HG03135 (cell line): ENCODE measurements around the gene TSPO.
A peak's percentile ranks its signal among the peaks of the same experiment; 100 is the strongest.
"Not testable (repeated sequence)": the region's sequence is repeated elsewhere in the genome, so short reads cannot be mapped to it uniquely, and the experiment has no call there.

Experiments used
- ATAC-seq: cut with Tn5 transposase; IDR thresholded peaks from one replicate; pipeline ENCODE4 v1.9.1; 2021; ENCODE audit warnings: mild to moderate bottlenecking, moderate library complexity; ENCODE audit not compliant: unreplicated experiment

Gene TSPO

DNA sequence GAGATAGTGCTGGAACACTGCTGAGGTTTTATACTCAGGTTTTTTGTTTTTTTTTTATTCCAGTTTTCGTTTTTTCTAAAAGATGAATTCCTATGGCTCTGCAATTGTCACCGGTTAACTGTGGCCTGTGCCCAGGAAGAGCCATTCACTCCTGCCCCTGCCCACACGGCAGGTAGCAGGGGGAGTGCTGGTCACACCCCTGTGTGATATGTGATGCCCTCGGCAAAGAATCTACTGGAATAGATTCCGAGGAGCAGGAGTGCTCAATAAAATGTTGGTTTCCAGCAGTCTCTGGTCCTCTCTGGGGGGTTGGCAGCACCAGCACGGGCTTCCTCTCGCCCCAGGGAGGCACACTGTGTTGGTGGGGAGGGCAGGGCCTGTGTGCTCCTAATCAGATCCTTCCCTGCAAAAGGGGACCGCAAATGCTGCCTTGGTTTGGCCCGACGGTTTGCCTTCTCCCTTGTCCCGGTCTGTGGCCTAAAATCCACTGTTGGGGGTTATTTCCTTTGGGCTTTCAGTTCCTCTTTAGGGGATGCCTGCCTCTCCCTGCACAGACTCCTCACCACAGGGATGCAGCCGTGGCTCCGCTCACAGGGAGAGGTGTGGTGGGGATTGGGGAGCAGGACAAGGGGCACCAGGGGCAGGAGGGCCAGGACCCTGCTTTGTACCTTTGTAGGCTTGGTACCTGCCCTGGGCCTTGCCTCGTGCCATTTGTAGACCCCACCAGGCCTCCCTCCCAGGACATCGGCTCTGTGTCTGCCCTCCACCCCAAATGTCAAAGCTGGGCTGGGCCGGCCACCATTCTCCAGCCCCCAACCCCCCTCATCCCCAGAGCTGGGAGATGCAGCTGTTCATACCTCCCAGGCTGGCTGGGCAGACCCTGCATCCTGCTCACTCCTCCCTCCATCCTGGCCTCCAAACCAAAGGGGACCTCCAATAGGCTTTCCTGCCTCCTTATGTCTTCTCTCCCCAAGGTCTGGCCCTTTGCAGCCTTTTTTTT lies 21.6 kb upstream of the TSPO start:
- no peak for ATAC-seq

- no peak for ATAC-seq
Measured at GRCh38 chr22:43131773-43132501, 19.4 kb upstream of the TSPO start.

DNA sequence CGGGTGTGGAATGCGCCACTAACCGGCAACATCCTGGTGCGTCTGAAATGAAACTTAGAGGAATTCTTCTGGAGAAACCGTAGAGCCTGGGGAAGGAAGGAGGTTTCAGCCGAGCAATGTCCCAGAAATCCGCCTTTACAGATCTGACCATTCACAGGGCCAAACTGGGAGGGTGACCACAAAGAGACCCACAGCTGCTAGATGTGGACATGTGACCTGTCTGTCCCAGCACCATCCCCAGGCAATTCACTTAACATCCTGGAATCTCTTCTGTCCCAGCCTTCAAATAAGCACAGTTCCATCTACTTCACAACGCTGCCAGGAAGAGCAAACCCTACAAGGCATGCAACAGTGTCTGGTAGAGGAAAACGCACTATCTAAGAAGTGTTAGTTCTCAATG lies 18.0 kb upstream of the TSPO start:
- no peak for ATAC-seq

GRCh38 chr22:43134553-43134952 lies 16.8 kb upstream of the TSPO start:
- no peak for ATAC-seq

DNA sequence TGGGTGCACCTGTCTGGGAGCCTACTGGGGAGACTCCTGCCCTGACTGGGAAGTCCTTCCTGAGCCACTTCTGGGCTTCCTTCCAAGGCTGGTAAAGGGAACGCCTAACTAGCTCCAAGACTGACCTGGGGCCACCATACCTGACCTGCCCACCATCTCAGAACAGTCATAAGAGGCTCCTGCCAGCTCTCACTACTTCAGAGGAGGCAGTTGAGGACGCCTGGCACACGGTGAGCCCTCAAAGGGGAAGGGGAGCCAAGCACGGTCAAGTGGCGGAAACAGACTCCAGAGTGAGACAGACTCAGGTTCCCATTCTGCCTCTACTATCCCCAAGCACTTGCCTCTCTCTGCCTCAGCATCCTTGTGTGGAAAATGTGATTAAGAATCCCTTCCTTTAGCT lies 15.8 kb upstream of the TSPO start:
- no peak for ATAC-seq

DNA sequence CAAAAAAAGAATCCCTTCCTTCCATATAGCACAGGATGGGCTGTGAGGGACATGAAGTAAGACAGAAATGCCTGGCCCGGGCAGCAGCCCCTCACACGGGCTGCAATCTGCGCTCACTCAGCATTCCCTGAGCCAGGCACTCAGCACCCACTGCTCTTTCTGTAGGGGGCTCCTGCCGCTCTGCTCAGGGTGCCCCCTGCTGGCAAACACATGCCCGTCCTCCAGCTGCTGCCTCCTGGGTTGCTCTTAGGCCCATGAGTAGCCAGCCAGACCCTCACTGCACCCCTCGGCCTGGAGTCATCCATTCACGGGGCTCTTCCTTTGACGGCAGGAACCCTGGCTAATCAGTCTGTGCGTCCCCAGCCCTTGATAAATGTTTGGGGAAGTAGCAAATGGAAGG lies 15.1 kb upstream of the TSPO start:
- no peak for ATAC-seq

GRCh38 chr22:43136801-43137200 lies 14.6 kb upstream of the TSPO start:
- ATAC-seq = no peak

DNA sequence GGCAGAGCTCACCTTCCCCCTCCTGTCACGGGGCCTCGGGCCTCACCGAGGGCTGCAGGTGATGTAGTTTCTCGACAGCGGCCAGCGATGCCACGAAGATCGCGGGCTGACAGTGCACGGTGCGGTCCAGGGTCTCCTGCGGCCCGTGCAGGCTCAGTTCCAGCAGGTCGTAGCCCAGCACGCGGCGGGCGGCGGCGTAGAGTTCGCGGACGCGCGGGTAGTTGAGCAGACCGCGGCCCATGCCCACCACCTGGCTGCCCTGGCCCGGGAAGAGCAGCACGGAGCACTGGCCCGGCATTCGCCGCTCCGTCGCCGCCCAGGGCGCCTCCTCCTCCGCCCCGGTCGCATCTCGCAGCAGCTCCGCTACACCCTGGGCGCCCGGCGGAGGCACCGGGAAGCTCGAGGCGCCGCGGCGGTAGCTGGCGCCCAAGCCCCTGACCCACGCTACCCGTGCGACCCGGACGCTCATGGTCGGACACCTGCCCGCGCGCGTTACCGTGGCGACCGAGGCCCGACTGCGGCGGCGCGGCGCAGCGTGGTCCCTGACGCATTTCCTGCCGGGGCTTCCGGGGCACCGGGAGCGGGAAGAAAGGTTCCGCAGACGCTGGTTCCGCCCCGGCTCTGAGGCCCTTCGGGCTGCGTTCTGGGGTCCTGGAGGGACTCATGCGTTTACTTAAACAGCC lies 8.3 kb upstream of the TSPO start, which contains the start of gene MCAT:
Gene MCAT (minus strand): TSS at position 519 of the 683 bp plus-strand sequence. CDS start 50 bp downstream, at position 469.
- ATAC-seq = peak; percentile 72

GRCh38 chr22:43144949-43145348 lies 6.4 kb upstream of the TSPO start:
- ATAC-seq = no peak

DNA sequence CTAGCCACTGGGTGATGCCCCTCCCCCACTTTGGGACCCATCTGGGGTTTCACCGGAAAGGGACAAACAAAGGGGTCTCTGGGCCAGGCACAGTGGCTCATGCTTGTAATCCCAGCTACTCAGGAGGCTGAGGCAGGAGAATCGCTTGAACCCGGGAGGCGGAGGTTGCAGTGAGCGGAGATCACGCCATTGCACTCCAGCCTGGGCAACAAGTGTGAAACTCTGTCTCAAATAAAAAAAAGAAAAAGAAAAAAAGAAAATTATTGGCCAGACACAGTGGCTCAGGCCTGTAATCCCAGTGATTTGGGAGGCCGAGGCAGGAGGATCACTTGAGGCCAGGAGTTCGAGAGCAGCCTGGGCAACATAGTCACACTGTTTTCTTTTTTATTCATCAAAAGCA lies 6.0 kb upstream of the TSPO start:
- not testable (repeated sequence) for ATAC-seq

- not testable (repeated sequence) for ATAC-seq
Measured at GRCh38 chr22:43146332-43146731, 5.0 kb upstream of the TSPO start.

- ATAC-seq = no peak
Measured at GRCh38 chr22:43147821-43148220, 3.5 kb upstream of the TSPO start.

- no peak for ATAC-seq
Measured at GRCh38 chr22:43148581-43148980, 2.8 kb upstream of the TSPO start.

DNA sequence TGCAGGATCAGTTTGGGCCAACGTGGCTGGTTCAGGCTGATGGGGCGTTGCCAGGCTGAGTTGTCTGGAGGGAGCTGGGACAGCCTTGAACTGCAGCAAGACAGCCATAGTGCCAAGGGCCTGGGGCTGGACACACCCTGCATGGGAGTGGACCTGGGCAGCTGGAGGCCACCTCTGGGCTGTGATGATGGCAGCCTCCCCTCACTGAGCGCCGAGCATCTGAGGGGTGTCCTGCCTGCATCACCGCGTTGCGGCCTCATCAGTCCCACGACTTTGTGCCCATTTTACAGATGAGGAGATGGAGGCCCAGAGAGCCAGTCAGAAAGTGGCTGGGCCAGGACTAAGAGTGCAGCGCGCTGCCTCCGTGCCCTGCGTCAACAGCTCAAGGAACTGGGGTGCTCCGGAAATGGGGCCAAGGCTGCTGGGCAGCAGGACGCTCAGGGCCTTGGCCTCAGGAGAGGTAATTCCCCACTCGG lies 590 bp upstream of the TSPO start:
- no peak for ATAC-seq

GRCh38 chr22:43152003-43152356 lies 621 bp downstream of the TSPO start:
- no peak for ATAC-seq

GRCh38 chr22:43152357-43153071 lies 1.2 kb downstream of the TSPO start:
- no peak for ATAC-seq

DNA sequence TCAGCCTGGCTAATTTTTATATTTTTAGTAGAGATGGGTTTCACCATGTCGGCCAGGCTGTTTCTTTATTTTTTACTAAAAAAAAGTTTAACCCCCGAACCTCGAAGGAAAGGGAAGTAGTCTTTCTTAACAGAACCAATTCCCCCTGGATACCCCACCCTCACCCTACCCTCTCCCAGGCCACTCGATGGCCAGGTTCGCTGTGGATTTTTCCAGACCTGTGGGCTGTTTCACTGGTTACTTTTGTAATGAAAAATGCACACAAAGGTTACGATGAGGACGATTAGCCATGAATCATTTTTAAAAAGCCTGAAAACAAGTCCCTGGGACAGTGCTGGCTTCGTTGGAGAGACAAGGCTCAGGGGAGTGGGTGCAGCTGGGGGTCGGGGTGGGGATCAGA lies 2.5 kb downstream of the TSPO start:
- ATAC-seq = no peak

DNA sequence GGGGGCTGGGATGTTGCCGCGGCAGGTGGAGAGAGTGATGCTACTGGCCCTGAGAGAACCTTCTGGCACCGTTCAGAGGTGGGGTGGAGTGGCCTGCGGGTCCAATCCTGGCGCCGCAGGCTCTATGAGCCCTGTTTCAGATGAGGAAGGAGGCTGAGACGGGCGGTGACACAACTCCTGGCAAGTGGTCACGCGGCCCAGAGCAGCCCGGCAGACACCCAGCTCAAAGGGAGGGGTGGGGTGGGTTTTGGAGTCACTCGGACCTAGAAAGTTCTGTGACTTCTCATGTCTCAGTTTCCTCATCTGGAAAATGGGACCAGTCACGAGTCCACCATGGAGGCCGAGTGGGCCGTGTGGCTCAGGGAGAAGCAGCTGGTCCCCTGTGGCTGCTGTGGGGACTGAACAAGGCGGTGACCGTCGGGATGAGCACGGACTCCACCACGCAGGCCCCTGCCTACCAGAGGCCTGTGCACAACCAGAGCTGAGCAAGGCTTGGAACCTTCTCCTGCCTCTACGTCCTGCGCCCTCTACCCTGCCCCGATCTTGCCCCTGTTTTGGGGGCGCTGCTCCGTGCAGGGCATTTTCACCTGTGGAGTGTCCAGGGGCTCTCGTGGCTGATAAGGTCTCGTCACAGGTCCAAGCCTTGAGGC lies 3.7 kb downstream of the TSPO start:
- ATAC-seq = no peak

DNA sequence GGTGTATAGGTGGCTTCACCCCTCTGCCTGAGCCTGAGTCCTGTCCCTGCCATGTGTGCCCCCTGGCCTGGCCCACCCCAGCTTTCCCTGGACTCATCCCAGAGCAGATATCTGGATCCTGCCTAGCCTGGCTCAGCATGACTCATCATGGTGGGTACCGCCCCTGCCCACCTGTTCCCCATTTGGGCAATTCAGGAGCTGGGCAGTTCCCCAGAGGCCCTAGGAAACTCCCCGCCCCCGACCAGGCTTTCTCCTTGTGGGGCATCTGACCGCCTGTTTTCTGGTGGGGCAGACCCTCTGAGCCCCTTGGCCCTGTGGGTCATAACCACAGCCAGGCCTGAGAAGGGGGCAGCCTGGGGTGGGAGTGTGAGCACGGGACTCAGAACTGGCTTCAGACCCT lies 4.4 kb downstream of the TSPO start:
- no peak for ATAC-seq

DNA sequence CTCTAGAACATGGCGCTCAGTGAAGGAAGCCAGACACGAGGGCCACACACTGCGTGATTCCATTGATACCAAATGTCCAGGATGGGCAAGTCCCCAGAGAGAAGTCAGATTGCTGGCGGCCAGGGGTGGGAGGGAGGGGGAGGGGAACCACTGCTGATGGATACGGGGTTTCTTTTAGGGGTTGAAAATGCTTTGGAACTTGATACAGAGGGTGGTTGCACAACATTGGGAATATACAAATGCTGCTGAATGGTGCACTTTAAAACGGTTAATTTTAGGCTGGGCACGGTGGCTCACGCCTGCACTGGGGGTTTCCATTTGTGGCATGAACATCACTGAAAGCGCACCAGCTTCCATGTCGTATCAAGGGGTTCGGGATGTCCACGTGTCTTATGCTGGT lies 5.1 kb downstream of the TSPO start:
- no peak for ATAC-seq
